Measurements from ENCODE around the gene PCCA.
"Not testable (repeated sequence)": the region's sequence is repeated elsewhere in the genome, so short reads cannot be mapped to it uniquely, and the experiment has no call there.

The PCCA gene

GRCh38 chr13:100314132-100314910 is 225.4 kb downstream of the PCCA start:
- no peak for DNase-seq

GRCh38 chr13:100315522-100315921 is 226.6 kb downstream of the PCCA start:
- DNase-seq, result no peak

DNA sequence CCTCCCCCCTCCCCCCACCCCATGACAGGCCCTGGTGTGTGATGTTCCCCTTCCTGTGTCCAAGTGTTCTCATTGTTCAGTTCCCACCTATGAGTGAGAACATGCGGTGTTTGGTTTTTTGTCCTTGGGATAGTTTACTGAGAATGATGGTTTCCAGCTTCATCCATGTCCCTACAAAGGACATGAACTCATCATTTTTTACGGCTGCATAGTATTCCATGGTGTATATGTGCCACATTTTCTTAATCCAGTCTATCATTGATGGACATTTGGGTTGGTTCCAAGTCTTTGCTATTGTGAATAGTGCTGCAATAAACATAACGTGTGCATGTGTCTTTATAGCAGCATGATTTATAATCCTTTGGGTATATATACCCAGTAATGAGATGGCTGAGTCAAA is 229.6 kb downstream of the PCCA start:
- not testable (repeated sequence) for DNase-seq

DNA sequence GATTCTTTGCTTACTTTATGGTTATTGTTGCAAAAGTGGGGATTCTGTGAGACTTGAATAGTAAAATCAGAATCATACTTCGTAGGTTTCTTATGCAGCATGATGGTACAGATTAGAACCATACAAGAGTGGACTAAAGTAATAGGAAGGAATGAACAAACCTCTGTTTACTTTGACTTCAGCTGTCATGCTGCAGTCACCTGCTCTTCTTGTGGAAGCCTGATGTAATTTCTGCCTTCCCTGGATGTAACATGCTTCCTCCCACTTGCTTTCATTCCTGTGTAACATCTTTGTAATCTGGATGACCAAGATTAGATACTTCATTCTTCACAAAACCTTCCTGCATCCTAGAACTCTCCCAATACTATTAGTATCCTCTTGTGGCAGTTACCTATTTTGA is 235.0 kb downstream of the PCCA start:
- DNase-seq, result no peak

DNA sequence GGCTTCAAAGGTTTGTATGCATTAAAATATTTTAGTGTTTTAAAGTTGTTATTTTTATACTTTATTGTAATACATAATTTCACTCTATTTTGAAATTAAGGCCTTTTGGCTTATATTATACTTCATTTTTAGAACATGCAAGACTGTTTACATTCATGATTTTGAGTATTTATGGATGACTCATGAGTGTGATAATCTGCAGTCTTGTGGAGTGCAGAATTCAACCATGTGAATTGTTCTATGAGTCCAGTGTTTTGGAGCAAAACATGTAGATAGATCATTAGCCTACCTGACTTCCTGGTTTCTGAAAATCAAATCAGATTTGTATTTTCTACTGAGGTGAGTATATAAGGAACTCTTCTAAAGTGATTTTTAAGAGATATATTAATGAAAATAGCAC is 241.8 kb downstream of the PCCA start:
- no peak for DNase-seq

DNA sequence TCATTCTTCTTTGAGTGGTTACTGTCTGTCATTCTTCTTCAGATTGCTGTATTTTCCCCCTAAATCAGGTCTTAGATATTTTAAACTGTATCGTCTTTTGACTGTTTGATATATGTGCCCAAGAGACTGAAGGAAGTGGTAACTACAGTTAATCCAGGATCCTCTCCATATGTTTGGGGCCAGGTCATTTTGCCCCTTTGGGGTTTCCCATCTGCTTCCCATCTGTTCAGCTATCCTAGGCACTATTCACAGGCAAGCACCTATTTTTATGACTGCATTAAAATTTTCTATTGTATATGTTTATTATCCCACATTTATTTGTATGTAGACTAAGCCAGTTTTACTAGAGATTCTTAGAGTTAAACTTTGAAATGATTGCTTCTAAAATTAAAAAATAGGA is 244.2 kb downstream of the PCCA start:
- DNase-seq, result no peak

GRCh38 chr13:100334214-100334613 is 245.3 kb downstream of the PCCA start:
- DNase-seq, result no peak

DNA sequence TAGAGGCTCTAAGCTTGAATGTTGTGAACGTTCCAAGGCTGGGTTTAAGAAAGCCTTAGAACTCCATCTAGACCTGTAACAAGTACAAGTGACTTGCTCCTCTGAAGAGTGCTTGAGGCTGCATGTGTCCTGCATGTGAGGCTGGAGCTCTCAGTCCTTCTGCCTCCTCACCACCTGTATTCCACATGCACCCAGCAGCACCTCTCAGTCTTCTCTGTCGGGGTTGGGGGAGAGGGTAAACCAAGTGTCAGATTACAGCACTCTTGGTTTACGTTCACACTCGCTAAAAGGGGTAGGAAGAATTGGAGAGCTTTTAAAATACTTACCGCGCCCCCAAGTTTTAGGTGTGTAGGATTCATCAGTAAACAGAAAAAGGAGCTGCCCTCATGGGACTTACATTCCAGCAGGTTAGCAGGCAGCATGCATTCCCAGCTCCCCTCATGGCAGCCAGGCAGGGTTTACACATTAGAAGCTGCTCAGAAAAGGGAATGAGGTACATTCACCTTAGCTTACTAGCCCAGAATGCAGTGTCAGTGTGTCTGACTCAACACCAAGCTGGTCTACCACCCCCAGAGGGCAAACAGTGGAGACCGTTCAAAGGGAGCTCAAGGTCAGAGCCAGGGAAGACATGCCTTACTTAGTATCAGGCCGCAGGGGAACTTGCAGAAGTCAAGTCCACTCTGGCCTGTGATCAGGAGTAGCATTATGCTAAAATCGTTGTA is 248.1 kb downstream of the PCCA start:
- no peak for DNase-seq

DNA sequence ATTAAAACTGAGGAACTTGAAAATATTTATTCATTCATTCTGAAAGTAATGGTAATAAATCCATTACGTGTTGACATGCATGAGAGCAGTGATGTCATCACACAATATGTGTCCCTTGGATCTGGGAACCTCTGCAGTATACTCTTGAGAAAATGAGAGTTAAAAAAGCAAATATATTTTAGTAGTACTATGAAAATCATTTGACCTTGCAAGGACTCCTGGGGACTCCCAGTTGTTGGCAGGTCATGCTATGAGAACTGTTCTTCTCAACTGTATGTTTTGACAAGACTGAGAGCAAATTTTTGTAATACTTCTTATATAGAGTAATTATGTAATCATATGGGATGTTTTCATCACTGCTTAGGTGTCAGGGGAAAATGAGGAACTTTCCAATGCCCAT is 249.4 kb downstream of the PCCA start:
- no peak for DNase-seq

DNA sequence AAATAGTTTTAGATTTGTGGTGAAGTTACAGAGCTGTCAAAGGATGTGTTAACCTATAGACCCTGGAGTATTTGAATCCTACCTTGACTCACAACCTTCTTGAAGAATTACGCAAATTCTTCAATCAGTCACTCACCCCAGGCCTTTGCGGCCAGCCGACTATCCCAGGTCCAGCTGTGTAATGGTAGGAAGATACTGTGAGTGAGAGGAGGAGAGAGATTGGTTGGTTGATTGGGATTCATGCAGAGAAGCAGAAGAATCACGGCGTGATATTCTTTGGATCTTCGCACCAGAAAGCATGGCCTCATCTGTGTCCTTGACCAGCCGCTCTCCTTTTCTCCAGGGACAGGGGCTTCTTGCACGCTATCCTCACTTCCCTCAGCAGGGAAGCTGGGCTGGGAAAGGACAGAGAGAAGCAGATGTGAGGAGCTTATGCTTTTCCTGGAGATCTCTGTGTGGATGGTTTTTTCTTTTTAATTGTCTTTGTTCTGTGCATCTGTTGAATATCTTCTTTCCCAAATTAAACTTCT is 250.6 kb downstream of the PCCA start:
- no peak for DNase-seq

DNA sequence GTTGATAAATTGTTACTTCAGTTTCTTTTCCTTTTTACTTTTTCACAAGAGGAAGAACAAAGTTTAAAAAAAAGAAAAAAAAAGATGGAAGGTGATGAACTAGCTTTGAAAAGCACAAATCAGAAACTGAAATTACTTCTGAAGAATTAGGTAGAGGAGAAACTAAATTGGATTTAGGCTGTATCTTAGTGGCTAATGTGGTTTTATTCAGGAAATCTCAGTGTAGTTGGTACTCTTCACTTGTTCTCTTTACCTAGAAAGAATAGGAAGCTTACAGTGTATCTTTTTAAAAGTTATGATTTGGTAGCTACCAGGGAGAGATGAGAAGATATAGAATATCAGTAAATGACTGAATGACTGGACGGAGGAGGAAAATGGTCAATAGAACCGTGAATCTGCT is 252.0 kb downstream of the PCCA start:
- DNase-seq, result no peak

DNA sequence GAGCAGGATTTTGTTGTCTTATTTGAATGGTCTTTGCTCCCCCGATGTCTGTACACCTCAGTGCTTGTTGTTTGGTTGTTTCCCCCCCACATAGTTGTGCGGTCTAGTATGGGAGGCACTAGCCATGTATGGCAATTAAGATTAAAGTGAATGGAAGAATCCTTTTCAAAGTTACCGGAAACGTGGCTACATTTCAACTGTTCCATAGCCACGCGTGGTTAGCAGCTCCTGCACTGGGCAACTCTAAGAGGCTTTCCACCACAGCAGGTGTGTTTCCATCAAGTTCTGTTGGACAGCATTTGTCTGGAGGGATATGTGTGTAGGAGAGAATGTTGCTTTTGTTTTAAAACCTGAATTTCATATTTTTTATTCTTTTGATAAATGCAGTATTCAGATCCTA is 252.4 kb downstream of the PCCA start:
- DNase-seq, result no peak

GRCh38 chr13:100344544-100344943 is 255.7 kb downstream of the PCCA start:
- DNase-seq, result no peak

DNA sequence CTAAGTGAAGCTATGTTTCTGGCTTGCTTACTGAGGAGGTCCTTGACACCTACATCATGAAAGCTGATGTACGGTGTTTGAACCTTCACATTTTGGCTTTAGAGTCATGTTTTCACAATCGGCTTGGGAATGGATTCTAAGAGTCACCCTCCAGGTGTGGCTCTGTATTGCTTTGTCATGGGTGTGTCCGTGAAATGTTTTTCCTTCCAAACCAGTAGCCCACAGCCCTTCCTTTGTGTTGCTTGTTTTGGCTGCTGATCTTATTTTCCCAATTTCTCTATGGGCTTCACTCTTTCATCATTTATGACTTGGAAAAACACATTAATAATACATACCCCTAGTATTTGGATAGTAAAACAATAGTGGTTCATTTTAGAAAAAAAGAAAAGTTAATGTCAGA is 259.1 kb downstream of the PCCA start:
- no peak for DNase-seq

DNA sequence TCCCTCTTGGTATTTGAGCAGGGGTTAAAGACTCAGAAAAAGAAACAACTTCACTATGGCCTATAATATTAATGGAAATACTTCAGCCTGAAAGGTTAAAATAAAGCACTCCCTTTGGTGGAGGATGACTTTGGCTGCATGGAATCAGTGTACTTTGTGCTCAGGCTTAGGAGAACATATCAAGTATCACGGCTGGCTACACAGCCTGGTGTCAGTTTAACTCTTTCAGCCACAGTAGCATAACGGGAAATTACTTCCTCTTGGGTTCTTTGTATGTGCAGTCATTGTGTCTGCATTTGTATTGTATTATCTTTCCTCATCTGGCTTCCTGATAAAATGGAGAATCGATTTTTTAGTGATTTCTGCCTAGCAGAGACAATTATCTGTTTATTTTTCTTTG is 260.7 kb downstream of the PCCA start:
- DNase-seq, result no peak

- DNase-seq, result no peak
These were observed 261.7 kb downstream of the PCCA start for GRCh38 chr13:100350601-100351000.

- DNase-seq, result no peak
These were observed 267.5 kb downstream of the PCCA start for GRCh38 chr13:100356426-100356825.

DNA sequence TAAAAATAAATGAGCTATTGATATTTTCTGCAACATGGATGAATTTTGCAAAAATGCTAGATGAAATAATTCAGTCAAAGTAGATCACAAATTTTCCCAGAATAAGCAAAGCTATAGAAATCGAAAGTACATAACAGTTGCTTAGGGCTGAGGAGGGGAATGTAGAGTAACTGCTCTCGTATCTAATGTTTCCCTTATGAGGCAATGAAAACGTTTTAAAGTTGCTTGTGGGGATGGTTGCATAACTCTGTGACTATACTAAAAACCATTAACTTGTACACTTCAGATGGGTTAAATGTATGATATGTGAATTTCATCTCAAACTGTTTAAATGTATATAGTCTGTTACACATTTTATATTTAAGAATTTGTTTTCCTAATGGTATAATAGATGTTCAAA is 268.0 kb downstream of the PCCA start:
- no peak for DNase-seq

GRCh38 chr13:100357764-100358163 is 268.9 kb downstream of the PCCA start:
- DNase-seq, result no peak

DNA sequence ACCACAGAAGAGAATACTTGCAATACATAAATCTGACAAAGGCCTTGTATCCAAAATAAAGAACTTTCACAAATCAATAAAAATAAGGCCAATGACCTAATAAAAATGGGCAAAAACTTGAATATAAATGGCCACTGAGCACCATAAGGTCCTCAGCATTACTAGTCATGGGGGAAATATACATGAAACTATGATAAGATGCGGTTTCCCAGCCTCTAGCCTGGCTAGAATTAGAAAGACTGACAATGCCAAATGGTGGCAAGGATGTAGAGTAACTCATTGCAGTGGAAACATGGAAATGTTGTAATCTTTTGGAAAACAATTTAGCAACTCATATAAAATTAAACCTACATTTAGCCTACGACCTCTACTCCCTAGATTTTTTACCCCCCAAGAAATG is 272.6 kb downstream of the PCCA start:
- no peak for DNase-seq

DNA sequence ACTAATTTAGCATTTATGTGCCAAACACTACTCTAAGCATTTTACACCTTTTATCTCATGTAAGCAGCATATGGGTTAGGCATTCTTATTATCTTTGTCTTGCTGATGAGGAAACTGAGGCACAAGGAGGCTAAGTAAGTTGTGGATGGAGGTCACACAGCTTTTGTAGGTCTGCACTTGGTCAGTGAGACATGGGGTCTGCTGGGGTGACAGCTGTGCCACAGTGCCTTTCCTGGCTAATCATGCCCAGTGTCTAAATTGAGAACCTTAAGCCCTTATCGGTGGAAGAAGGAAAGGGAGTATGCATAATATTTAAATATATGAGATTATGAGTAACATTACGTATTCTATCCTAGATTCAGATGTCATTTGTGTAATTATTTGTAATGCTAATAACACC is 273.5 kb downstream of the PCCA start:
- no peak for DNase-seq

- no peak for DNase-seq
These were observed 273.9 kb downstream of the PCCA start for GRCh38 chr13:100362781-100363180.

- DNase-seq, result no peak
These were observed 274.4 kb downstream of the PCCA start for GRCh38 chr13:100363285-100363711.

- no peak for DNase-seq
These were observed 275.0 kb downstream of the PCCA start for GRCh38 chr13:100363874-100364273.
